Fibroblast of villous mesenchyme (primary cell): ENCODE measurements around the gene PLEKHG4. TPM values are rescaled to one million over a fixed set of nuclear protein-coding genes. Genes with fewer than 3 reads are reported as not detected.
A peak's percentile ranks its signal among the peaks of the same experiment; 100 is the strongest.

ENCODE experiments used
- DNase-seq: peaks from one replicate; pipeline ENCODE4 v3.0.0-alpha.2; 2010; ENCODE audit warnings: low read depth
- H3K4me3 ChIP-seq: 2 replicates; pipeline ENCODE4 v1.5.1; 2011; ENCODE audit warnings: low read depth, mild to moderate bottlenecking, low read length
- total RNA-seq: library from RNA; depleted of rRNA; stranded (reverse); fragments of >200 nt; gene quantifications from 2 replicates; pipeline ENCODE4 v1.2.3, GENCODE V29; 2012
- TF ChIP-seq, protein P1 (sequence below): IDR thresholded peaks from 2 replicates; pipeline ENCODE4 v1.5.1; 2012; ENCODE audit warnings: low read depth, mild to moderate bottlenecking, low read length; ENCODE audit not compliant: insufficient read depth

Gene PLEKHG4
- total RNA-seq, 1 donor, result 18.1 TPM

DNA sequence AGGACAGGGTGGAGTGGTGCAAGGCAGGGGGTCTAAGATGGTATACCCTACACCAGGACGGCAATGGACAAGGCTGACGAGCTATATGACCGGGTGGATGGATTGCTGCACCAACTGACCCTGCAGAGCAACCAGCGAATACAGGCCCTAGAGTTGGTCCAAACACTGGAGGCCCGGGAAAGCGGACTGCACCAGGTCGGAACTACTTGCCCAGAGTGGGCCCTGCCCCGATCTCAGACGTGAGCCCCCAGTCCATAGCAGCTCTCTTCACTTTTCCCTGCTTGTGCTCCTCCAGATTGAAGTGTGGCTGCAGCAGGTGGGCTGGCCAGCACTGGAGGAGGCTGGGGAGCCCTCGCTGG lies 3.1 kb downstream of the PLEKHG4 start:
- TF ChIP-seq, protein P1, sequence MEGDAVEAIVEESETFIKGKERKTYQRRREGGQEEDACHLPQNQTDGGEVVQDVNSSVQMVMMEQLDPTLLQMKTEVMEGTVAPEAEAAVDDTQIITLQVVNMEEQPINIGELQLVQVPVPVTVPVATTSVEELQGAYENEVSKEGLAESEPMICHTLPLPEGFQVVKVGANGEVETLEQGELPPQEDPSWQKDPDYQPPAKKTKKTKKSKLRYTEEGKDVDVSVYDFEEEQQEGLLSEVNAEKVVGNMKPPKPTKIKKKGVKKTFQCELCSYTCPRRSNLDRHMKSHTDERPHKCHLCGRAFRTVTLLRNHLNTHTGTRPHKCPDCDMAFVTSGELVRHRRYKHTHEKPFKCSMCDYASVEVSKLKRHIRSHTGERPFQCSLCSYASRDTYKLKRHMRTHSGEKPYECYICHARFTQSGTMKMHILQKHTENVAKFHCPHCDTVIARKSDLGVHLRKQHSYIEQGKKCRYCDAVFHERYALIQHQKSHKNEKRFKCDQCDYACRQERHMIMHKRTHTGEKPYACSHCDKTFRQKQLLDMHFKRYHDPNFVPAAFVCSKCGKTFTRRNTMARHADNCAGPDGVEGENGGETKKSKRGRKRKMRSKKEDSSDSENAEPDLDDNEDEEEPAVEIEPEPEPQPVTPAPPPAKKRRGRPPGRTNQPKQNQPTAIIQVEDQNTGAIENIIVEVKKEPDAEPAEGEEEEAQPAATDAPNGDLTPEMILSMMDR, result no peak
- no peak overlapping the region for H3K4me3 ChIP-seq
- no peak for DNase-seq

DNA sequence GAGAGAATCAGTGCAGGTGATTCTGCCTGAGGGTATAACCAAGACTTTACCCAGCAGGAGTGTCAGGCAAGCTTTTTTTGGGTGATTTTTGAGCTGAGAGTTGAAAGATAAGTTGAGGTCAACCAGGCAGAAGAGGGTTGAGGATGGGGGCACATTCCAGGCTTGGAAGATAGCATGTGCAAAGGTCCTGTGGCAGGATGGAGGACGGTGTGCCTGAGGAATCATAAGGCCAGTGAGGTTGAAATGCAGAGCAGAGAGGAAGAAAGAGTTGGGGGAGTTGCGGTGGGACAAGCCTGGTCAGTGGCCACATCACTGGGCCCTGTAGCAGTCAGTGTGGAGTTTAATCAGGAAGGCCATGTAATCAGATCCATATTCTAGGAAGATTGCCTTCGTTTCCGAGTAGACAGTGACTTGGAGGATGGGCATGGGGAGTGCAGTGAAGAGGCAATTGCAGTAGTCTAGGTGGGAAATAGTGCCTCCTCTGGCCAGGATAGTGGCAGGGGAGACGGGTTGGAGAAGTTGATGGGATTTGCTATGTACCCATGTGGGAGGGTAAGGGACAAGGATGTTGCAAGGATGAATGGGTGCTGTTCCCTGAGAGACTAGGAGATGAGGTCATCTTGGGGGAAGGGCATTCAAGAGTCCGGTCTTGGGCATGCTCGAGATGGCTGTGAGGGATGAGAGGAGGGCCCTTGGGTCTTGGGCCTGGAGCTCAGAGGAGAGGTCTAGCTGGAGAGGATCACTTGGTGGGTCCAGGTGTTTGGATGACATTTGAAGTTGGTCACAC lies 3.9 kb downstream of the PLEKHG4 start:
- TF ChIP-seq, protein P1, result no peak
- DNase-seq, result peak; percentile 42
- H3K4me3 ChIP-seq, result no peak overlapping the region

DNA sequence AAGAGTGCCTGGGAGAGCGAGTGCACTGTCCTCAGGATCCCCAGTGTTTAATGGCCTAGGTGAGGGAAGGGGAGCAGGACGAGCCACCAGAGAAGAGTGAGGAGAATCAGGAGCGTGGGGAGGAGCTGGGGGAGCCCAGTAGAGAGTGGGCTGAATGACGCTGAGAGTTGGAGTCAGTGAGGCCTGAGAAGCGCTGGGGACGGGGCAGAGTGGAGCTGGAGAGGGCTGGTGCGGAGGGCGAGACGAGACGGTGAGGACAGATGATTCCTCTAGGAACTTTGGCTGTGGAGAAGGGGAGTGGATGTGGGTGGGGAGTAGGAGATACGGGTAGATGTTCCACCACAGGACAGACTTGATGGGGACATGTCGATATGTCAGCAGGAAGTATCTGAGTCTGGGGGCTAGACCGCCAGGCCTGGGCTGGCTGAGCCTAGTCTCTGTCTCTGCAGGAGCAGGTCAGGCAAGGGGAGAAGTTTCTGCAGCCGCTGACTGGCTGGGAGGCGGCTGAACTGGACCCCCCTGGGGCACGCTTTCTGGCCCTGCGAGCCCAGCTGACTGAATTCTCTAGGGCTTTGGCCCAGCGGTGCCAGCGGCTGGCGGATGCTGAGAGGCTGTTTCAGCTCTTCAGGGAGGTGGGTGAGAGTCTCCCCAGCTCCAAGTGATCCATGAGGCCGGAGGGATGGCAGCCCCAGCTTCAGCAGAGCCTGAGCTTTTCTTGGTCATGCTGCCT lies 4.7 kb downstream of the PLEKHG4 start:
- TF ChIP-seq, protein P1, result no peak
- no peak for DNase-seq
- no peak overlapping the region for H3K4me3 ChIP-seq

DNA sequence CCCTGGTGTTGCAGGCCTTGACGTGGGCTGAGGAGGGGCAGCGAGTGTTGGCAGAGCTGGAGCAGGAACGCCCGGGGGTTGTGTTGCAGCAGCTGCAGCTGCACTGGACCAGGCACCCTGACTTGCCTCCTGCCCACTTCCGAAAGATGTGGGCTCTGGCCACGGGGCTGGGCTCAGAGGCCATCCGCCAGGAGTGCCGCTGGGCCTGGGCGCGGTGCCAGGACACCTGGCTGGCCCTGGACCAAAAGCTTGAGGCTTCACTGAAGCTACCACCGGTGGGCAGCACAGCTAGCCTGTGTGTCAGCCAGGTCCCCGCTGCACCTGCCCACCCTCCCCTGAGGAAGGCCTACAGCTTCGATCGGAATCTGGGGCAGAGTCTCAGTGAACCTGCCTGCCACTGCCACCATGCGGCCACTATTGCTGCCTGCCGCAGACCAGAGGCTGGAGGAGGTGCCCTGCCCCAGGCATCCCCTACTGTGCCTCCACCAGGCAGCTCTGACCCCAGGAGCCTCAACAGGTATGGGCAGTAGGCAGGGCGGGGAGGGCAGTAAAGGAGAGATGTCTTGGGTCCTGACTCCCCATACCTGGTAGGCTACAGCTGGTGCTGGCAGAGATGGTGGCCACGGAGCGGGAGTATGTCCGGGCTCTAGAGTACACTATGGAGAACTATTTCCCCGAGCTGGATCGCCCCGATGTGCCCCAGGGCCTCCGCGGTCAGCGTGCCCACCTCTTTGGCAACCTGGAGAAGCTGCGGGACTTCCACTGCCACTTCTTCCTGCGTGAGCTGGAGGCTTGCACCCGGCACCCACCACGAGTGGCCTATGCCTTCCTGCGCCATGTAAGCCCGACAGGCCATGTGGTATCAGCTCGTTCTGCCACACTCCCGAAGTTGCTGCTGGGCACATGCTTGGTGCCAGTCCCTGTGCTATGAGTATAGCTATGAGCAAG lies 5.6 kb downstream of the PLEKHG4 start:
- no peak overlapping the region for H3K4me3 ChIP-seq
- no peak for DNase-seq
- TF ChIP-seq, protein P1, result peak; percentile 37

DNA sequence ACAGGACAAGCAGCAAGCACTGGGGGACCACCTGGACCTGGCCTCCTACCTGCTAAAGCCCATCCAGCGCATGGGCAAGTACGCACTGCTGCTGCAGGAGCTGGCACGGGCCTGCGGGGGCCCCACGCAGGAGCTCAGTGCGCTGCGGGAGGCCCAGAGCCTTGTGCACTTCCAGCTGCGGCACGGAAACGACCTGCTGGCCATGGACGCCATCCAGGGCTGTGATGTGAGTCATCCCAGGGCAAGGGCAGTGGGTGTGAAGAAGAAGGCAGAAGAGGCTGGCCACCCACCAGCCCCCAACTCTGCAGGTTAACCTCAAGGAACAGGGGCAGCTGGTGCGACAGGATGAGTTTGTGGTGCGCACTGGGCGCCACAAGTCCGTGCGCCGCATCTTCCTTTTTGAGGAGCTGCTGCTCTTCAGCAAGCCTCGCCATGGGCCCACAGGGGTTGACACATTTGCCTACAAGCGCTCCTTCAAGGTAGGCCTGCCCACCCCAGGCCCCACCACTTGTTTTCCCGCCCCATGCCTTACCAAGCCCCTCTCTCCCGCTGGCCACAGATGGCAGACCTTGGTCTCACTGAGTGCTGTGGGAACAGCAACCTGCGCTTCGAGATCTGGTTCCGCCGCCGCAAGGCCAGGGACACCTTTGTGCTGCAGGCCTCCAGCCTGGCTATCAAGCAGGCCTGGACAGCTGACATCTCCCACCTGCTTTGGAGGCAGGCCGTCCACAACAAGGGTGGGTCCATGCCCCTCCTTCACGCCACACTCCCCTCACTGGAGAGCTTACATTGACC lies 7.3 kb downstream of the PLEKHG4 start:
- DNase-seq, result no peak
- H3K4me3 ChIP-seq, result no peak overlapping the region
- TF ChIP-seq, protein P1, result no peak

DNA sequence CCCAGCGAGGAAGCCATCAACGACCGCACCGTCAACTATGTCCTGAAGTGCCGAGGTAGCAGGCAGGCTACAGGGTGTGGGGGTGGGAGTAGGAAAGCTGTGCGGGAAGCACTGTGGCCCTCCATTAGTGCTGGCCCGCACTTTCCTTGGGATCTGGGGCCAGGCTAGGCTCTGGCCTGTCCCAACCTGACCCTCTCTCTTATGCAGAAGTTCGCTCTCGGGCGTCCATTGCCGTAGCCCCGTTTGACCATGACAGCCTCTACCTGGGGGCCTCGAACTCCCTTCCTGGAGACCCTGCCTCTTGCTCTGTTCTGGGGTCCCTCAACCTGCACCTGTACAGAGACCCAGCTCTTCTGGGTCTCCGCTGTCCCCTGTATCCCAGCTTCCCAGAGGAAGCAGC lies 8.6 kb downstream of the PLEKHG4 start:
- no peak overlapping the region for H3K4me3 ChIP-seq
- TF ChIP-seq, protein P1, result no peak
- no peak for DNase-seq
